ENCODE data around the gene POLH.
A peak's percentile ranks its signal among the peaks of the same experiment; 100 is the strongest.
"Not testable (repeated sequence)": the region's sequence is repeated elsewhere in the genome, so short reads cannot be mapped to it uniquely, and the experiment has no call there.

Gene POLH

GRCh38 chr6:43634702-43635303, 58.8 kb downstream of the POLH start:
- DNase-seq, result no peak

GRCh38 chr6:43635387-43636307, 59.7 kb downstream of the POLH start, which contains the start of gene MAD2L1BP:
TSS of gene MAD2L1BP (plus strand) at chr6:43635840. CDS start at chr6:43635876, 36 bp downstream.
- DNase-seq, result peak; percentile 77

GRCh38 chr6:43636308-43636659, 60.3 kb downstream of the POLH start:
- DNase-seq, result no peak

GRCh38 chr6:43639984-43640800, 64.2 kb downstream of the POLH start:
- DNase-seq, result no peak

- DNase-seq, result peak; percentile 19
Measured at GRCh38 chr6:43644940-43645612, 69.1 kb downstream of the POLH start, which contains the start of gene RSPH9. TSS of gene RSPH9 (plus strand) at chr6:43645036. CDS start at chr6:43645099, 63 bp downstream.

GRCh38 chr6:43645613-43645964, 69.6 kb downstream of the POLH start:
- no peak for DNase-seq

- DNase-seq, result no peak
Measured at GRCh38 chr6:43647613-43648012, 71.6 kb downstream of the POLH start.

GRCh38 chr6:43648248-43648647, 72.3 kb downstream of the POLH start:
- DNase-seq, result no peak

- DNase-seq, result not testable (repeated sequence)
Measured at GRCh38 chr6:43652822-43653221, 76.8 kb downstream of the POLH start.

GRCh38 chr6:43657221-43657802, 81.3 kb downstream of the POLH start:
- DNase-seq, result no peak

- no peak for DNase-seq
Measured at GRCh38 chr6:43658161-43658560, 82.2 kb downstream of the POLH start.

- not testable (repeated sequence) for DNase-seq
Measured at GRCh38 chr6:43662948-43663347, 87.0 kb downstream of the POLH start.

Measured in NCI-H748 treated with DMSO at 0.1 percent for 48 hours (cell line).